ENCODE measurements around the gene CKMT2. TPM values are rescaled to one million over a fixed set of nuclear protein-coding genes. Genes with fewer than 3 reads are reported as not detected.
"Not testable (repeated sequence)": the region's sequence is repeated elsewhere in the genome, so short reads cannot be mapped to it uniquely, and the experiment has no call there.

CKMT2 gene
- total RNA-seq, 1 donor from 2014 or later = 0.81 TPM

GRCh38 chr5:81286059-81286617 is 53.0 kb downstream of the CKMT2 start:
- Mint-ChIP-seq H3K36me3 (ENCODE audit: unreplicated experiment) (peaks cover 2% of the 10 kb centered on the region), H3K4me1 (ENCODE audit: low read depth, unreplicated experiment) (no peaks in the 10 kb centered on the region), H3K4me3 (ENCODE audit: unreplicated experiment) (no peak overlapping the region), H3K27me3 (ENCODE audit: unreplicated experiment) (no peaks in the 10 kb centered on the region), H3K27ac (ENCODE audit: unreplicated experiment) (no peak overlapping the region), H3K9me3 (ENCODE audit: unreplicated experiment) (no peaks in the 10 kb centered on the region)
- no peak for TF ChIP-seq CTCF (IDR thresholded peaks at IDR 0.05; ENCODE audit: partially characterized antibody, unreplicated experiment)
- DNase-seq = no peak

GRCh38 chr5:81288021-81288433 is 54.9 kb downstream of the CKMT2 start:
- no peak for TF ChIP-seq CTCF (IDR thresholded peaks at IDR 0.05; ENCODE audit: partially characterized antibody, unreplicated experiment)
- H3K27me3 Mint-ChIP-seq (ENCODE audit: unreplicated experiment) = no peaks in the 10 kb centered on the region
- H3K4me1 Mint-ChIP-seq (ENCODE audit: low read depth, unreplicated experiment) = no peaks in the 10 kb centered on the region
- H3K27ac Mint-ChIP-seq (ENCODE audit: unreplicated experiment) = no peak overlapping the region
- H3K9me3 Mint-ChIP-seq (ENCODE audit: unreplicated experiment) = peaks cover 2% of the 10 kb centered on the region
- H3K36me3 Mint-ChIP-seq (ENCODE audit: unreplicated experiment) = peaks cover 16% of the 10 kb centered on the region
- H3K4me3 Mint-ChIP-seq (ENCODE audit: unreplicated experiment) = no peak overlapping the region
- DNase-seq = no peak

- DNase-seq = no peak
- Mint-ChIP-seq H3K27me3 (ENCODE audit: unreplicated experiment) (no peaks in the 10 kb centered on the region), H3K27ac (ENCODE audit: unreplicated experiment) (no peak overlapping the region), H3K4me1 (ENCODE audit: low read depth, unreplicated experiment) (no peaks in the 10 kb centered on the region), H3K36me3 (ENCODE audit: unreplicated experiment) (peaks cover 20% of the 10 kb centered on the region), H3K9me3 (ENCODE audit: unreplicated experiment) (peaks cover 2% of the 10 kb centered on the region), H3K4me3 (ENCODE audit: unreplicated experiment) (no peak overlapping the region)
- TF ChIP-seq CTCF (IDR thresholded peaks at IDR 0.05; ENCODE audit: partially characterized antibody, unreplicated experiment) = no peak
Observed at GRCh38 chr5:81290146-81290545, 57.0 kb downstream of the CKMT2 start.

GRCh38 chr5:81292130-81292529 is 59.0 kb downstream of the CKMT2 start:
- H3K36me3 Mint-ChIP-seq (ENCODE audit: unreplicated experiment) = peaks cover 20% of the 10 kb centered on the region
- no peak overlapping the region for H3K27ac Mint-ChIP-seq (ENCODE audit: unreplicated experiment)
- H3K27me3 Mint-ChIP-seq (ENCODE audit: unreplicated experiment) = no peaks in the 10 kb centered on the region
- H3K4me1 Mint-ChIP-seq (ENCODE audit: low read depth, unreplicated experiment) = no peaks in the 10 kb centered on the region
- TF ChIP-seq CTCF (IDR thresholded peaks at IDR 0.05; ENCODE audit: partially characterized antibody, unreplicated experiment) = no peak
- peaks cover 2% of the 10 kb centered on the region for H3K9me3 Mint-ChIP-seq (ENCODE audit: unreplicated experiment)
- H3K4me3 Mint-ChIP-seq (ENCODE audit: unreplicated experiment) = no peak overlapping the region
- no peak for DNase-seq

- not testable (repeated sequence) for H3K4me1 Mint-ChIP-seq (ENCODE audit: low read depth, unreplicated experiment); H3K9me3 Mint-ChIP-seq (ENCODE audit: unreplicated experiment); DNase-seq; H3K27me3 Mint-ChIP-seq (ENCODE audit: unreplicated experiment); H3K27ac Mint-ChIP-seq (ENCODE audit: unreplicated experiment); H3K4me3 Mint-ChIP-seq (ENCODE audit: unreplicated experiment)
- H3K36me3 Mint-ChIP-seq (ENCODE audit: unreplicated experiment) = peaks cover 20% of the 10 kb centered on the region
Observed at GRCh38 chr5:81294021-81294420, 60.9 kb downstream of the CKMT2 start.
